Activated CD4-positive, alpha-beta T cell treated with anti-CD3 and anti-CD28 coated beads, Interleukin-2, amount 50 U/mL, for 16 hours (primary cell): ENCODE data around the gene ABCA12.
A peak's percentile ranks its signal among the peaks of the same experiment; 100 is the strongest.

ENCODE experiments used
- DNase-seq: peaks from one replicate; pipeline ENCODE4 v3.0.0-alpha.2; 2020

Gene ABCA12

DNA sequence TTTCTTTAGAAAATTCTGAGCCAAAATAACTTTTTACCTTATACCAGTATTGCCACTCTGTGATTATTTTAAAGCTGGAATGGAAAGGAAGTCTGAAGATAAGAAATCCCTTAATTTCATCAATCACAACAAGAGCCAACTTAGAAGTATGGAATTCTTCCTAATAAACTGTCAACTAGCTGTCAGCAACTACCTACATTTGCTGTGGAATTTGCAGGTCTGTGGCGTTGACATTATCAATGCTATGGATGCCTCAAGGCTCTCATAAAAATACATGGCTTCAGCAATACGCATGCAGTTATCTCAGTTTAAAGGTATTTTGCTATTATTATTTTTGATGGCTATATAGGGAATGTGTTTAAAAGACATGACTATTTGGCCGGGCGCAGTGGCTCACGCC is 108.5 kb downstream of the ABCA12 start:
- DNase-seq: no peak

DNA sequence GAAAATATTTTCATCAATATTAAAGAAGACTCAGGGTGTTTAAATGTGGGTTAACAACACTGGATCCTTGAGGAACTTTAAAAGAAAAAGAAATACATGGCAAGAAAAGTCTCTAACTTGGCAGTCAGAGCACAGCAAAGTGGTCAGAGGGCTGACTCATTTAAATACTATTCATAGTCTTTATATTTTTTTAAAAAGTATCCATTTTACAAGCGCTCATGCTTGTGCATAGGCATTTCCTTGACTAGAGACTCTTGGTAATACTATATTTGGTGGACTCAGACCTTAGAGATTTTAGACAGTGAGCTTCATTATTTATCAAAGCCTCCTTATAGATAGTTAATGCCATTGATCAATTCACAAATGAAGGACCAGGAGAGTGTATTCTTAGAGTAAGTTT is 110.2 kb downstream of the ABCA12 start:
- DNase-seq: no peak

DNA sequence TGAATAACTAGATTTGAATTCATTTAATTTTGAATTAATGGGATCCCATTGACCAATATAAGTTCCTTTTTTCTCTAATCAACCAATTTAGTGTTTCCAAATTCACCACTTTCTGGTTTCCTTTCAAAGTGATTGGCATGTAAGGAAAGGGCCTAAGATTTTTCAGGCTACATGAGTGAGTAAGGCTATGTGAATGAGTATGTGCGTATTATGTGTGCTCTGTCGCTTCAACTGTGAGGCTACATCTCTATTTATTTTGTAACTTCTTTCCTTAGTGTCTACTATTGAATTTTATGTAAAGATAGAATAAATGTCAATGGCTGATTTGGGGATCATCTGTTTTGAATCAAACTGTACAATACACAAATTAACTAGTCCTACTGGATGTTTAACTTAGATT is 110.6 kb downstream of the ABCA12 start:
- no peak for DNase-seq

DNA sequence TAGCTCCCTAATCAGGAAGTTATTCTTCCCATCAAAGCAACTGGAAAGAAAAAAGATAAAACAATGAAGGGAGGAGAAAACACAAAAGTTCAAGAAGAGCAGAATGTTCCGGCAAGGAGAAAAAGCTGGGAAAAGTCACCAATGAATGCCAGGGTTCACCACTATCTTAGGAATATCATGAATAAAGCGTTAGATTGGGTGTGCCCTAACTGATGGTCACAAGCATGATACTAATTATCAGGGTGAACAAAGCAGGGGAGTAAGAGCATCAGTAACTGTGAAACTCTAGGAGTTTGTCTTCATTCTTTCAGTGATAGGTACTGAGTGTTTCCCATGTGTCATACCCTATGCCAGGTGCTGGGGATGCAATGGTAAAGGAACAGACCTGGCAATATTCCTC is 115.5 kb downstream of the ABCA12 start:
- DNase-seq: no peak

DNA sequence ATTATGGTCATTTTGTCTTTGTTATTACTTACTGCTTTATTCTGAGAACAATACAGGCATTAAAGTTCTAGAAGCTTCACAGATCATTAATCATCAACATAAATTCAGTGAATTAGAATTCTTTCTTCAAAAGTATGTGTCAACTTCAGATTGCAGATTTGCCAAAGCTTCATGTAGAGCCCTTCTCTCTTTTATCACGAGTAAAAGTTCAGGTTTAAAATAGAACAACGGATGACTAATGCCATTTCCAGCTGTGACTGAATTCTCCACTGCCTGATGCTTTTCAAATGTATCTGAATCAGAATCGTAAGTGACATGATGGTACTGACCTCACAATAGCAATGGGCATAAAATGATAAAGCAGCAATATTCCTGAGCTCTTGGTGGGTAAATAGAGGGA is 116.0 kb downstream of the ABCA12 start:
- no peak for DNase-seq

DNA sequence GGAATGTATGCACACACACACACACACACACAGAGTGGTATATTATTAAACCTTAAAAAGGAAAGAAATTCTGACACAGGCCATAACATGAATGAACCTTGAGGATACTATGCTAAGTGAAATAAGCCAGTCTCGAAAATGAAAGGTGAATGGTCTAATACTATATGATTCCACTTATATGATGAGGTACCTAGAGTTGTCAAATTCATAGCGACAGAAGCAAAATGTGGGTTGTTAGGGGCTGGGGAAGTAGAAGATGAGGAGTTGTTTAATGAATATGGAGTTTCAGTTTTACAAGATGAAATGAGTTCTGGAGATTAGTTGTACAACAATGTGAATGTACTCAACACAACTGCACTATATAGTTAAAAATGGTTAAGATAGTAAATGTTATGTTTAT is 118.1 kb downstream of the ABCA12 start:
- DNase-seq: peak; percentile 6

DNA sequence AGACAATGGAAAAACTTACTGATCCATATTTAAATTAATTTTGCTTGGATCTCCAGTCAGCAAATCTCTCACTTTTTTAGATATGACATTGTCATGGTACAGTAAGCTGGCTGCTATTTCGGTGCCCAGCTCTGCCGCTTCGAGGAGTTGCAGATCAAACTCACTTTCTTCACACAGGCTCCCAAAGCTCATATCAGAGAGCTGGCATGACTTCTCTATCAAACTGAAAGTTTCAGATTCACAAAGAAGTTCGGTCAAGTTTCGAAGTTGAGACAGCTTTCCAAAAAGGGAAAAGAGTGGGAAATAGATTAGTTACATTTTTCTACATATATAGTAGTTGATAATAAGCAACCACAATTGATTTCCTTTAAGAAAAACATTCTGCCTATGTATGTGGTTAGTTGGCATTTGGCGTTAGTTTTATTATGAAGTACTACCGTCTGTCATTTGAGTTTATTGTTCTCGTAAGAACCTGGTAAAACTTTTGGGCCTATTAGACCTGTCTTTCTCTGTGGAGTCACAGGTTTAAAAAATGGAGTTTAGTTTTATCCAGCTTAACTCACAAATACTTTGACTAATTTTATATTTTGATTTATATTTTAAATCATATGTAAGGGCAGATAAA is 118.8 kb downstream of the ABCA12 start:
- DNase-seq: peak; percentile 8

DNA sequence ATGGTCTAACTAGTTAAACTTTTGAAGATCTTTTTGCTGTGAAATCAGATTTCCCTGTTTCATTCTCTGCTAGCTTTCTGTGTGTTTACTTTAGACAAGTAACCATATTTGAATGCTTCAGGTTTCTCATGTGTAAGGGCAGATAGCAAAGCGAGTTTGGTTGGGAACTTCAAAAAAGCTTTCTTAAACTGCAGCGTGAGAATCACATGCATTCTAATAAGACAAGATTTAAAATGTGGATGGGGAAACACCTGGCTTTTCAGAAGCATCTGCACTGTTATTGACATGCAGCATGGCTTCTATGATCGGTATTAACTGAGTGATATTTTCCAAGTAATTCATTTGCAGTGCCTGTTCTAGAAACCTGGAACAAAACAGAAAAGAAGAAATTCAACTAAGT is 119.3 kb downstream of the ABCA12 start:
- no peak for DNase-seq

DNA sequence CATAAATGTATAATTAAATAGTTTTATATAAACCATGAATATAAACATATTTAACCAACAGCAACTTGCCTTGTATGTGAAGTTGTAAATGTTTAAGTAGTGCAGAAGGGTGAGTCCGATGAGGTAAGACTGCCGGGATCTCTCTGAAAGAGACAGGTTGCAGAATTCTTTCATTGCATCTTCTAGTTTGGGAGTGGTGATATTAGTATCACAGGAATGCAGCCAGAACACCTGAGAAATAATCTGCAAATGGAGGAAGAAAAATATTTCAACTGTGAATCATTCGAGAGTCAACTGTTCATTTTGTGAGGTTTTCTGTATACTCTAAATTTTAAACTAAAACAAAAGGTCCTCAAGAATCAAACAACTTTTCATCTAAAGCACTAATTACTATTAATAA is 123.0 kb downstream of the ABCA12 start:
- DNase-seq: no peak

DNA sequence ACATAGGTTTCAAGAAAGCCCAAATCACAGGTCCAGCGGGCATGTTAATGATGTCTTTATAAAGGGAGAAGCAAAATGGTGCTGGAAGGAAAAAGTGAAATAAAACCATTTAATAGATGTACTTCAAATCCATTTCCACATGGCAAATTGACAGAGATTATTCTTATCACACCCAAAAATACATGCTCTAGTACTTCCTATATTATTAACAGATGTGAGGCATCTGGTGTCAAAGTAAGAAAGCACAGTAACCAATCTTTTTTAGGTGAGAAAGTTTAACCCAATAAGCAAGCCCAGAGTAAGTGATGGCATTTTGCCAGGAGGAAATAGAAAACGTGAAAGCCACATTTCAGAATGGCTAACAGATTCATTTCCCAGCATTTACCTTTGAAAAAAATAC is 128.0 kb downstream of the ABCA12 start:
- DNase-seq: no peak

DNA sequence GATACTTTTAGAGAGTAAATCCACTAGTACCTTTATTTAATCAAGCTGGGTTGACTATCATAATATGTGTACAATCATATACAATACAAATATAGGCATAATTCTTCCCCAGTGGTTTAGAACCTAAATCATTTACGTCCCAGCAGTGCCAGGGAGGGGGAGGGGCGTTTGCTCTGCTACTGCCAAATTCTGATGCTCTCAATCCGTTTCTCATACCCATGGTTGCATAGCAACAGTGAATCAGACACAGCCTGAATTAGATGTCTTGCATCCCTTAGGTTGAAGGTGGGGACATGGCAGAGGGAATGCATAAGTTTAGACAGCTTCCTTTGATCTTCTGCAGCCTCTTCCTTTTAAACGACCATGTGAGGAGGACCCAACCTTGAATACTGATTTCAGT is 135.4 kb downstream of the ABCA12 start:
- DNase-seq: no peak

DNA sequence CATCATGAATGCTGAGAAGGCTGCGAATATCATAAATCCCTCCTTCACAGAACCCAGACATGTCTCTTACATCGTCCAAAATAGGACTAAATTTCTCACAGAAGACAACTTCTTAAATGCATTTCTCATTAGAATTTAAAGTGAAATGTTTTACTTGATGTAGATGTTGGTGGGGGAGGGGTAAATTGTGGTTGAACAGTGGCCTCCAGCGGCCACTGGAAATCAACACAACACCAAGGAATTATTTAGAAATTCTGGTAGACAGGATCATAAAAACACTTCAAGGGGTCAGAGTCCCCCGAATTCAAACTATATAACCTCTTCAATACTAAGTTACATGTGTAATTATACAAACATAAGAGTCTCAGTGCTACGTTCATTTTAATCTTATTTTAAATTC is 135.9 kb downstream of the ABCA12 start:
- DNase-seq: peak; percentile 6

DNA sequence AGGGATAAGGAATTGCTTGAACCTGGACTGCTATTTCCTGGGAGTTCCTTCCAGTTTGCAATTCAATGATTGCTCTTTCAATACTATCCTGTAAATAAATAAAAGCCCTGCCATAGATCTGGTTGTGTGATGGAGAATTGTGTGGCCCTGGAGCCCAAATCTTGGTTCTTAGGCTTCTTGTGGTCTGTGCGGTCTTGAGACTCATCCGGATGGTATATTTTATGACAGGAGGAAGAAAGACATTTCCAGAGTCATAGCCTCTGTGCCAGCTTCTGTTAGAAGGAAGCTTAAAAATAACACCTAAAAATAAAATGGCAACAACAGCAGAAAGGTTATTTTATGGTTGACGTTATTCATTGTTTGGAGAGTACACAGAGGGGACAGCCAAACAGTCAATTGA is 137.7 kb downstream of the ABCA12 start:
- no peak for DNase-seq

DNA sequence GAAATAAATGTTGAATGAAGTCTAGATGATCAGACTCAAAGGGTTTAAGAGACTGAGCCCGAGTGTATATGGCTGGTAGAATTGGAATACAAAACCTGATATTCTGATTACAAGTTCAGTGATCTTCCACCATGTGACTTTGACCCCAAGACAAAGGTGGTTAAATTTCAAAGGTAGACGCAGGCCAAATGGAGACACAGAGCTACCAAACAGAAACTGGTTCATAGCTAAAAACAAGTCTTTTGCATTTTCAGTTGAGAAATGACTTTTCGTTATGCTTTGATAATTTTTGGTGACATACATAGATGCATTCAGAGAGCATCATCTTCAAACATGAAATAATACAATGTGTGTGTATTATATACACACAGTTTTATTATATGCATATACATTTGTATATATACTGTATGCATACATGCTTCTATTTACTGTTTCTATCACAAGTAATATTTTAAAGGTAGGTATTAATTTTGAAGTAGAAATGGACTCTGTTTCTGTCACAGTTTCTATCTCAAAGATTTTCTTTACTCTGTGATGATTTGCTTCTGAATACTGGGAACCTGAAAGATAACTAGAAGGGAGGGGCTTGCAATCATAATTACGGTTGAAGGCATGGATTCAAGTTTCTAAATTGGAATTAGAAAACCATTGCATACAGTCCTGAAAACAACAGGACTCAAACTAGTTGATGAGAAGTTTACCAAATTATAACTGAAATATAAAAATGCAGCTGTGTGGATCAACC is 142.3 kb downstream of the ABCA12 start:
- DNase-seq: no peak

DNA sequence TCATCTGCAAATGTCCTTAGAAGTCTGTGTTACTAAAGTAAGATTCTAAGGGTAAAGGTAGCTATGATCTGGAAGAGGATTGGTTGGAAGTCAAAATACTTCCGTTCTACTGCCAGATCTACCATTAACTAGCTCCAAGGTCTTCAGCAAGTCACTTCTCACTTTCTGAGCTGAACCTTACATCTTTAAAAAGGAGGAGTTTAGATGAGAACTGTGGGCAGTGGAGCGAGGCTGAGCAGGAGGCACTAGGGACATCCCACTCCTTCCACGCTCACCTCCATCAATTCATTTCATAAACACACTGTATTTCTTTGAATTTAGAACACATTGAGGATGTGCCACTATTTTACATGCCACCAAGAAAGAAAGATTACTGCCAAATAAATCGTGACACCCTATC is 143.0 kb downstream of the ABCA12 start:
- DNase-seq: no peak

DNA sequence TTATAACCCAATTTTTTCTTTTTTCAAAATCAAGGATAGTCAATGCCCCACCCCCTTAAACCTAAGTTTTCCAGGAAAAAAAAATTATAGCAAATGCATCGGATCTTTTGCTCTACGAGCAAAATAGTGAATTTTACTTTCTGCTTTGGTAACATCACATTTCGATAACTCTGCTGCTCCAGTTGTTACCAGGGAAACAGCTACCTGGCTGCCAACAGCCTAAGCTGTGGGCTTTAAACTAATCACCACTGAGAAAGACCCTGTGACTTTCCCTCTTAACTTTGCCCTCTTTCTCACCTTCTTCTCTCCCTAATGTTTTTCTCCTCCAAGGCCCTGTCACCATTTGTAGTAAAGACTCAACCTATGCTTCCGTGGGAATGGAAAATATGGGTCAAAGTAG is 145.5 kb downstream of the ABCA12 start:
- DNase-seq: no peak

DNA sequence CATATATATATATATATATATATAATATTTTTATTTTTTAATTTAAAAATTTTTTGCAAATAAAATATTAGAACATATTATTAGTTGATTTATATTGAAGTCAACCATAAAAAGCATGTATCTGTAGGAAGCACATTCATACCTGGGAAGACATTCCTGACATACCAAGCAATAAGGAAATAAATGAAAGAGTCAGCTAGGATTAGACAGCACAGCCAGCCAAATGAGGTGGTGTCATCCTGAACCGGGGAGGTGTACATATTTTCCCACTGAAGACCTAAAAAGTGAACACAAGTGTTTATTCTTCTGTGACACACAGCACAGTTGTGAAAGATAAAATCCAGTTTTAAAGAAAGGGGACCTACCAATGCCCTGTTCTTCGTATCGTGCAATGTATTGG is 149.2 kb downstream of the ABCA12 start:
- DNase-seq: no peak

DNA sequence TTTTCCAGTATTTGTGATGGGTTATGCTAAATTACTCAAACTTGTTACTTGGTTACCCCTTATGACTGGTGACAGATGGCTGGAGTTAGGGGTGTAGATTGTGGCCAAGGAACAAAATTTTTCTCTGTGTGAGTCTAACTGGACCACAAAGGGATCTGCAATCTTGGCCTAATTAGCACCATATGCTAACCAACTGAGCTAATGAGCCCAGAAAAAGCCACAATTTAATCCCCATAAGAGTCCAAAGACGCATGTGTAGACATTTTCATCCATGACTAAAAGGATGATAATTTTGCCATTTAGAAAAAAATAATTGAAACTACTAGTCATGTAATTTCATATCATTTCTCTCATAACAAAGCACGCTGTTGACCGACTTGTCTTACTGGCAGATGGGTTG is 151.2 kb downstream of the ABCA12 start:
- DNase-seq: no peak

DNA sequence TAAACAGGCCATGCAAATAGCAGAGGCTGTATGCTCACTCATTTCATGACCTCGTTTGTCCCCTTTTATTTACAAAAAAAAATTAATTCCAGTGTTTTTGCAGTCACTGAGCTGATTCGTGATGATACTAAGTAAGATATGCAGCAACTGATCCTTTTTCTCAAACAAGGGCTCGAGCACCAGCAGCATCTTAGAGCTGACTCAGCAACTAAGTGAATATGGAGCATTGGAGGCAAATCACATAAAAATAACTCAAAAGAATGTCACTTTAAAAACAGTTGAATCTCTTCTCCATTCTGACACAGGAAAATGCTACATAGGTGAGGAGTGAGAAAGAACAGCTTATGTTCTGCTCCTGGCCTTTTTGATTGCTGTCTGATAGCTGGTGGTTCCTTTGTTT is 152.8 kb downstream of the ABCA12 start:
- DNase-seq: no peak

DNA sequence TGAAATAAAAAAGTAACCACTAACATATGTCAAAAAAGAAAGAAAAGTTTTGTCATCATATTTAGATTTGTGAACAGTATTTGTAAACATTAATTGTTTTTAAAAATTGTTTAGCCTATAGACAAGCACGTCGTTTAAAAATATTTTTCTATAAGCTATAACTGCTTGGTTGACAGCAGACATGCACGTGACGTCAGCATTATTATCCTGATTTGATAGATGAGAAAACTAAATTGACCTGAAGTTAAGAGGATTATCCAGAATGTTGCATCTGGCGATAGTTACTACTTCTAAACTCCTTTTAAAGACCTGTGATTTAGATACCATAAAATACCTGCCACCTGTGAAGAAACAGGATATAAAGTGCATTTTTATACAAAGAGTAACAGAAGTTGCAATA is 172.0 kb downstream of the ABCA12 start:
- no peak for DNase-seq

DNA sequence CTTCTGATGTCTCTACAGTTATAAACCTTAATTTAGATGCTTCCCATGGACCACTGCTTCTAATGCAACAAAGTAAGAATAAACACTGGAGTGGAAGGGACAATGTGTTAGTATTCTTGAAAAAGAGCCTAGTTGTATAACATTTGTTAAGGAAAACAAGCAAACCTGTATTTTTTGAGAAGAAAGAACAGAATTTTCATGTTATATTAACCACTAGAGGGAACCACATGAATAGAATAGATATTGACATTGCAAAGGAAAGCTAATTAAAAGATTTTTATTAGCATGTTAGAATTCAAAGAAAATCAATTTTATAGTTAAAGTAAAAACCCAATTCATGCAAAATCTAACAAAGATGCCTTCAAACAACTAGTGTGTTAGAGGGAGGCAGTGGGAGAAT is 177.7 kb downstream of the ABCA12 start:
- DNase-seq: no peak

DNA sequence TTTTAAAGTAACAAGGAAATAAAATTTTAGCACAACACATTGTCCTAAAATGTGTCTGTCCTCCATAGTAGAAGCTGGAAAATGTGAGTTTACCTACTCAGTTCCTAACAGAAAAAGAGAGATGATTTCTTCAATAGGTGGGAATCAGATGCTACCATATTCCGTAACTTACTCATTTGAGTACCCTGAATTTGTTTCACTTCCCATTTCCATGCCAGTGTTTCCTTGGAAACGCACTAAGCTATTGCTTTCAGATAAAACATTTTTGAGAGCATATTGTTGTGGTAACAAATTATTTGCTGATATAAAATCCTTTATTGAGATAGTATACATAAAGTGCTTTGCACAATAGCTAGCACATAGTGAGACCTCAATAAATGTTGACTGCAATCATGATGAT is 191.5 kb downstream of the ABCA12 start:
- no peak for DNase-seq

DNA sequence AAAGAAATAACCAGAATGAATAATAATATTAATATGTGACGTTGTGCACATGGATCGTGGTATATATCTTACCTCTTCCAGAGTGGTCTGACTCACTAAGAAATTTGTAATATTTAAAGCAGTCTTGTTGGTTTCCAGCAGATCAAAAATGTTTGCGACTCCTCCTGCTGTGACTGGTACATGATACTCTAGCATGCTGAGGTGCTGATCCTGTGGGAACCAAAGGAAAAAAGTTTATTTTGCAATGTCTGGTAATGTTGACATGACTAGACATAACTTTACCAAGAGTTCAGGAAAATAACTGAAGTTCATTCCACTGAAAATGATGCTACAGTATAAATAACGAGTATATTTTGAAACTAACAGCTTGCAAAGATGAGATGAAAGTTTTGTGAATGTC is 204.4 kb downstream of the ABCA12 start:
- DNase-seq: no peak

DNA sequence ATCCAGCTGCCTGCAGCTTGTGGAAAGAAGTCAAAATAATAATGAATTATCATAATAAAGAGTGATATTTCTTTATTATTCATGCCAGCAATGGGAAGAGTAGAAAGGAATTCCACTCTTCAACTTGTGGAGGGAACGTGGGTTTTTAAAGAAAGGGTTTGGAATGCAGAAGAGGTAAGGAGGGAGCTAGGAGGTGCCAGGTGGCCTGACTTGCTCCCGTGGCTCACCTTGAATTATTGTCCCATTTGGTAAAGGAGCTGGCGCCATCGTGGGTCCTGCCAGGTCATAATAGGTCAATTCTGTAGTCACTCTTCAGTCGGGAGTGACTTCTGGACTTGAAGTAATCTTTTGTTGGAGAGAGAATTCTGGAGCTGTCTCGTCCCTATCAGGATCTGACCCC is 233.8 kb downstream of the ABCA12 start:
- DNase-seq: no peak

DNA sequence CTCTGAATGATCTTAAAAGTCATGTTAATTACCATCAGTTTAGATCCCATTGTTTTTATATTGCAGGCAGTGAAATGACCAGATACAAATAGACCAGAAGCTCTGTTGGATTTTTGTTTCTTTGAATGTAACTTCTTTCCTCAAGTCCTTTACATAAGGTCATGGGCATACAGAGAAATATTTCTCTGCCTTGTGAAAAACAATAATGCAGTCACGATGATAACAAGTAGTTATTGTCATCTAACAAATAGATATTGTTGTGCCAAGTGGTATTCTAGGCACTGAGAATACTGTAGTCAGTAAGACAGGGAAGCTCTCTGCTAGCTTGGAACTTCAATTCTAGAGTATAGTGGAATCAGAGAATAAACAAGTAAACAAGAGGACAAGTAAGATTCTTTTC is 234.2 kb downstream of the ABCA12 start:
- DNase-seq: no peak
